HG03342 (cell line): ENCODE measurements around the gene CBFA2T3.
"Not testable (repeated sequence)": the region's sequence is repeated elsewhere in the genome, so short reads cannot be mapped to it uniquely, and the experiment has no call there.

Experiments
- ATAC-seq: cut with Tn5 transposase; IDR thresholded peaks from one replicate; pipeline ENCODE4 v1.9.1; 2021; ENCODE audit warnings: mild to moderate bottlenecking, moderate library complexity; ENCODE audit not compliant: unreplicated experiment

Gene CBFA2T3

DNA sequence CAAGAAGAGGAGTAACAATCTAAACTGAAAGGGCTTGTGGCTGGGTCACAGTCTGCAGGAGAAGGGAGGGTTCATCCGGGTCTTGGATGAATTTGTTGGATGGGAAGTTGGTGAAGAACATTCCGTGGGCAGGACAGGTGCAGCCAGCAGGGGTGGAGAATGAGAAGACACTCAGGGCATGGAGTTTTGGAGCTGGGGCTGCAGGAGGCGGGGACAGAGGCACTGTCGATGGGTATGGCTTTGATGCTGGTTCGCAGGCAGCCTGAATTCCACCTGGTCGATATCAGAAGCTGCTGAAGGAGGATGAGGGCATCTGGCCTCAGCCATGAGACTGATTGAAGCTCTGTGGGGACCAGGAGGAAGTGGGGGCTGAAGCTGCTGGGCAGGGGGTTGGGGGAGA lies 36.1 kb upstream of the CBFA2T3 start:
- no peak for ATAC-seq

- no peak for ATAC-seq
These were observed 35.6 kb upstream of the CBFA2T3 start for GRCh38 chr16:89012622-89012995.

DNA sequence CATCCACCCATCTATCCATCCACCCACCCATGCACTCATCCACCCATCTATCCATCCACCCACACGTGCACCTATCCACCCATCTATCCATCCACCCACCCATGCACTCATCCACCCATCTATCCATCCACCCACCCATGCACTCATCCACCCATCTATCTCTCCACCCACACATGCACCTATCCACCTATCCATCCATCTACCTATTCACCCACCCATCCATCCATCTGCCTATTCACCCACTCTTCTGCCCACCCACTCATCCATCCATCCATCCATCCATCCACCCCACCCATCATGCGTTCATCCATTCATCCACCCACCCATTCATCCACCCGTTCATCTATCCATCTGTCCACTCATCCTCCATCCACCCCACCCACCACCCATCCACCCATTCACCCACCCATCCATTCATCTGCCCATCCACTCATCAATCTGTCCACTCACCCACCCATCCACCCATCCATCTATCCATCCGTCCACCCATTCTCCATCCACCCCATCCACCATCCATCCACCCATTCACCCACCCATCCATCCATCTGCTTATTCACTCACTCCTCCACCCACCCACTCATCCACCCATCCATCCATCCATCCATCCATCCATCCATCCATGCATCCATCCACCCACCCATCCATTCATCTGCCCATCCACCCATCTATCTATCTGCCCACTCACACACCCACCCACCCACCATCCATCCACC lies 35.1 kb upstream of the CBFA2T3 start:
- no peak for ATAC-seq

- no peak for ATAC-seq
These were observed 33.4 kb upstream of the CBFA2T3 start for GRCh38 chr16:89010210-89010925.

DNA sequence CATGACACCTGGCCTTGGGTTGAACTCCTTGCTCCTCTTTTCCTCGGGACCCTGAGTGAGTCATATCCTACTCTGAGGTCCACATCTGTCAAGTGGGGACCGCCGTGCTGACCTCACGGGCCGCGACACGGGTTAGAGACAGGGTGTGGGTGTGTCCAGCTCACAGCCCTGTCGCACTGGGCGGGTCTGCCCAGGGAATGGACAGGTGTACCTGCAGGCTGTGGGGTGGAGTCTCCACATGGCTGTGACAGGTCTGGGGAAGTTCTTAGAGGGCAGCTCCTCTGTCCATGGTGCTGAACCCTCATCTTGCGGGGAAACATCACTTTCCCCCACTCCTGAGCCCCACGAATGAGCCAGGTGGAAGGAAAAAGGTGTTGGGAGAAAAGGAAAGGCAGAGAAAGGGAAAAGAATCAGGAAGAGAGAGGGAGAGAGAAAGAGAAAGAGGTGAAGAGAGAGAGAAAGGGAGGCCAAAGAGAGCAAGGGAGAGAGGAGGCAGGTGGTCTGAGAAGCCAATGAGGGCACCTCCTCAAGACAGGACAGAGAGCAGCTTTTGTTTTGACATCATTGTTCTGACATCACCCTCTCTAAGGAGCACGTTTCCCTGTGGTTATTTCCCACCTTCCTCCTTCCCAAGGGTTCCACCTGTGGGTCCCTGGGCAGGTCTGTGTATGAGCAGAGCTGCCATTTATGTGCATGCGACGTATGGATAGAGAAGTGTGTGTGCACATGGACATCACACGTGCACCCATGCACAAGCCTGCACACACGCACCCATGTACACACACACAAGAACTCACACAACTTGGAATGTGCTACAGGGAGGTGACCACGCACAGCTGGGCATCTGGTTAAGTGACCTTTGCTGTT lies 32.6 kb upstream of the CBFA2T3 start:
- no peak for ATAC-seq

DNA sequence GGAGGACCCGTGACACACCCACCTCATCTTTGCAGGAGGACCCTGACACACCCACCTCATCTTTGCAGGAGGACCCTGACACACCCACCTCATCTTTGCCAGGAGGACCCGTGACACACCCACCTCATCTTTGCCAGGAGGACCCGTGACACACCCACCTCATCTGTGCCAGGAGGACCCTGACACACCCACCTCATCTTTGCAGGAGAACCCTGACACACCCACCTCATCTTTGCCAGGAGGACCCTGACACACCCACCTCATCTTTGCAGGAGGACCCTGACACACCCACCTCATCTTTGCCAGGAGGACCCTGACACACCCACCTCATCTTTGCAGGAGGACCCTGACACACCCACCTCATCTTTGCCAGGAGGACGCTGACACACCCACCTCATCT lies 31.8 kb upstream of the CBFA2T3 start:
- not testable (repeated sequence) for ATAC-seq

GRCh38 chr16:89007371-89008249 lies 30.6 kb upstream of the CBFA2T3 start:
- ATAC-seq = no peak

DNA sequence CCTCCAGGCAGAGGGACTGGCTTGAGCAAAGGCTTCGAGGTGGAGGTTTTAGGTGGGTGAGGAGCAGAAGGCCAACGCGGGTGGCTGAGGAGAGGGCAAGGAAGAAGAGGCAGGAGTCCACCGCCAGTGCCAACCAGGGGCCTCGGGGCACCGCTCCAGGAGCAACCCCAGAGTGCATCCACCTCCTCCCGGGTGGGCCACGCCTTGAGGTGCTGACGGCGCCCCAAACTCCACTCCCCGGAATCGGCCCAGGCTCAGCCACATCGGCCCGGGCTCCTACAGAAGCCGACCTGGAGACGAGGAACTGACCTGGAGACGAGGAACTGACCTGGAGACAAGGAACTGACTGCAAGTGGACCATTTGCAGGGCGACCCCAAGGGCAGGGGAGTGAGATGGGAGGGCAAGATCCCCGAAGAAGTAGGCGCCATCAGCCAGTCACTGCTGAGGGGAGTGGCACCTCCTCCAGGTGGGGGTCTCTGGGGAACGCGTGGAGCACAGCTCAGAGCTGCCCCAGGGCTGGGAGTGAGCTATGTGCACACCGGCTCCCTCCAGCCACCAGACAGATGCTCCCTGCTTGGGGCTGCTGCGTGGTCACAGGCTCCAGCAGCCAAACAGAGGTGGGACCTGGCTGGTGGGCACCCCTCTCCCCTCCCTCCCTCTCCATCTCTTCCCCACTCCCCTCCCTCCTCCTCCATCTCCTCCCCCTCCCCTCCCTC lies 29.2 kb upstream of the CBFA2T3 start:
- no peak for ATAC-seq

- no peak for ATAC-seq
These were observed 28.4 kb upstream of the CBFA2T3 start for GRCh38 chr16:89005201-89006035.

- ATAC-seq = no peak
These were observed 27.3 kb upstream of the CBFA2T3 start for GRCh38 chr16:89004209-89004831.

DNA sequence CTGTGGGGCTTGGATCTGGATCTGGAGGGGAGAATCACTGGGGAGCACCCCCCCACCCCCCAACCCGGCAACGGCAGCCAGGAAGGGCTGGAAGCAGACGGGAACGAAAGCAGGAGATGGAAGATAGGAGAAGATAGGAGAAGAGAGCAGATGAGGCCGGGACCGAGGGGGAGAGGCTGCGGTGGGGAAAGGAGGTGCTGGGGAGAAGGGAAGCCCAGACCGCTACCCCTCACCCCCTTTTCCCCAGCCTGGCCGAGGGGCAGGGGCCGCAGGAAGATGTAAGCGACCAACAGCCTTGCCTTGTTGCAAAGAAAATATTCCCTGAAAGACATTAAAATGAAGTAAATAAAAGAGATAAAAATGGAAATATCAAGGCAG lies 26.8 kb upstream of the CBFA2T3 start:
- ATAC-seq = no peak

- ATAC-seq = no peak
These were observed 26.1 kb upstream of the CBFA2T3 start for GRCh38 chr16:89002851-89003830.

DNA sequence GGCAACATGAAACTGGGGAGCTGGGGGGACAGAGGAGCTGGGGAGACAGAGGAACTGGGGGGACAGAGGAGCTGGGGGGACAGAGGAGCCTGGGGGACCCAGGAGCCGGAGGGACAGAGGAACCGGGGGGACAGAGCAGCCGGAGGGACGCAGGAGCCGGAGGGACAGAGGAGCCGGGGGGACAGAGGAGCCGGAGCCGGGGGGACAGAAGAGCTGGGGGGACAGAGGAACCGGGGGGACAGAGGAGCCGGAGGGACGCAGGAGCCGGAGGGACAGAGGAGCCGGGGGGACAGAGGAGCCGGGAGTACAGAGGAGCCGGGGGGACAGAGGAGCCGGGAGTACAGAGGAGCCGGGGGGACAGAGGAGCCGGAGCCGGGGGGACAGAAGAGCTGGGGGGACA lies 25.1 kb upstream of the CBFA2T3 start:
- not testable (repeated sequence) for ATAC-seq

- no peak for ATAC-seq
These were observed 24.4 kb upstream of the CBFA2T3 start for GRCh38 chr16:89001117-89002027.

- ATAC-seq = no peak
These were observed 23.4 kb upstream of the CBFA2T3 start for GRCh38 chr16:89000207-89000959.
